ENCODE data around the gene SYT9.

Gene SYT9, protein sequence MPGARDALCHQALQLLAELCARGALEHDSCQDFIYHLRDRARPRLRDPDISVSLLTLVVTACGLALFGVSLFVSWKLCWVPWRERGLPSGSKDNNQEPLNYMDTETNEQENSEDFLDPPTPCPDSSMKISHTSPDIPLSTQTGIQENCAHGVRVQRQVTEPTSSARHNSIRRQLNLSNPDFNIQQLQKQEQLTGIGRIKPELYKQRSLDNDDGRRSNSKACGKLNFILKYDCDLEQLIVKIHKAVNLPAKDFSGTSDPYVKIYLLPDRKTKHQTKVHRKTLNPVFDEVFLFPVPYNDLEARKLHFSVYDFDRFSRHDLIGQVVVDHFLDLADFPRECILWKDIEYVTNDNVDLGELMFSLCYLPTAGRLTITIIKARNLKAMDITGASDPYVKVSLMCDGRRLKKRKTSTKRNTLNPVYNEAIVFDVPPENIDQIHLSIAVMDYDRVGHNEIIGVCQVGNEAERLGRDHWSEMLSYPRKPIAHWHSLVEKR

GRCh38 chr11:7251836-7252682 is at the start of gene SYT9:
Gene SYT9 (plus strand): TSS chr11:7251904. CDS start chr11:7252187, 283 bp downstream.
- DNase-seq (ENCODE audit: low read depth), result no peak

GRCh38 chr11:7202412-7202811 is 49.3 kb upstream of the SYT9 start:
- DNase-seq (ENCODE audit: low read depth), result no peak

DNA sequence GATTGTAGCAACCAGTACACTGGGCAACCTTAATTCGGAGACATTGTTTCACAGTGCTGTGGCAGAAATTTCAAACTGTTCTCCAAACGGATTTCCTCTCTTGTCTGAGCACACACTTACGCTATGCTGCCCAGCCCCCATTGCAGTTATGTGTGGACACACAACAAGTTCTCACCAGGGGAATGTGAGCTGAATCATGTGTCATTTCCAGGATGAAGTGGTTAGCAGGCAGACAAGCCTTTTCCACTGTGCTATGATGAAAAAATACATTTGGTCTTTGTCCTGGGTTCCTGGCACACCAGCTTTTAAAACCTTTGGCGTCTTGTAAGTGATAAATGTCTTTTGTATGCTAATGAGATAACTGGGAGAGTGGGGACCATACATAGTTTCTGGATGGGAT is 46.9 kb upstream of the SYT9 start:
- DNase-seq (ENCODE audit: low read depth), result no peak

DNA sequence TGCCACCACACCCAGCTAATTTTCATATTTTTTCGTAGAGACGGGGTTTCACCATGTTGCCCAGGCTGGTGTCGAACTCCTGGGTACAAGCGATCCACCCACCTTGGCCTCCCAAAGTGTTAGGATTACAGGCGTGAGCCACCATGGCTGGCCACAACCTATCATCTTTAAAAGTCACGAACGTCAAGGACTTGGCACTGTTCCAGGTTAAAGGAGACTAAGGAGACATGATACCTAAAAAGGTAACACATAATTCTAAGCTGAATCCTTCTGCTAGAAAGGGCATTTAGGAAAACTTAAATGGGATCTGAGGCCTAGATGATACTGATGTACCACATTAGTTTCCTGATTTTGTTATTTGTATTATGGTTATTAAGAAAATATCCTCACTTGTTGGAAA is 43.3 kb upstream of the SYT9 start:
- DNase-seq (ENCODE audit: low read depth), result no peak

GRCh38 chr11:7219491-7219890 is 32.2 kb upstream of the SYT9 start:
- no peak for DNase-seq (ENCODE audit: low read depth)

- no peak for DNase-seq (ENCODE audit: low read depth)
These were observed 31.1 kb upstream of the SYT9 start for GRCh38 chr11:7220636-7221035.

- no peak for DNase-seq (ENCODE audit: low read depth)
These were observed 29.1 kb upstream of the SYT9 start for GRCh38 chr11:7222619-7223018.

GRCh38 chr11:7239877-7240276 is 11.8 kb upstream of the SYT9 start:
- no peak for DNase-seq (ENCODE audit: low read depth)

- no peak for DNase-seq (ENCODE audit: low read depth)
These were observed 6.4 kb upstream of the SYT9 start for GRCh38 chr11:7245341-7245740.

DNA sequence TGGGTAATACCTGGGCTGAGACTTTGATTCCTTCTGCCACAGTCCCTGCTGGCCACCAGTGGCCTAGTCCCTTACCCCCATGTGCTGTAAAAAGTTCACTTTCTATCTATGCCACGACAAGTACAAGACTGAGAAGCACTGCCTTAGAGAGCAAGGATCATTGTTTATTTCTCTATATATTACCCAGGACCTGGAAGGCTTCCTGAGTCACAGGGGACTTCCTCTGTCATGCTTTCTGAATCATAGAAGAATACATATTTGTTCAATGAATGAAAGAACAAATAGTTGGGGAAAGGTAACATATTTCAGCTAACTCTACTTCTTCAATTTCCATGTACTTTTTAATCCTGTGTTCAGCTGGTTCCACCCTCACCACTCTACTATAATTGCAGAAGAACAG is 5.5 kb upstream of the SYT9 start:
- DNase-seq (ENCODE audit: low read depth), result no peak

- DNase-seq (ENCODE audit: low read depth), result no peak
These were observed 1.5 kb upstream of the SYT9 start for GRCh38 chr11:7250166-7250565.

DNA sequence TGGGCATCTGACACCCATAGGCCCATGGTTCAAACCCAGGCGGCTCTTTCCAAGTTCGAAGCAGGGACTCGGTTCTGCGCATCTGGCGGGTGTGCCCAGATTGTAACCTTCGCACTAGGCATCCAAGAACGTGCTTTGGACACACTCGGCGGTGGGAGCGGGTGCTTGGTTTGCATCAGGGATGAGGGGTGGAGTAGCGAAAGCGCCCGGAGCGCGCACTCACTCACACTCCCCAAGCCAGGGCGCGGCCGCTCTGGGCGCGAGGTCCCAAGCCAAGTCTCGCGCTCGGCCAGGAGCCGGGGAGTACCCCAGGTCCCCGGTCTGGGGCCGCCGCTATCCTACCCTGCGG is 243 bp upstream of the SYT9 start:
- no peak for DNase-seq (ENCODE audit: low read depth)

DNA sequence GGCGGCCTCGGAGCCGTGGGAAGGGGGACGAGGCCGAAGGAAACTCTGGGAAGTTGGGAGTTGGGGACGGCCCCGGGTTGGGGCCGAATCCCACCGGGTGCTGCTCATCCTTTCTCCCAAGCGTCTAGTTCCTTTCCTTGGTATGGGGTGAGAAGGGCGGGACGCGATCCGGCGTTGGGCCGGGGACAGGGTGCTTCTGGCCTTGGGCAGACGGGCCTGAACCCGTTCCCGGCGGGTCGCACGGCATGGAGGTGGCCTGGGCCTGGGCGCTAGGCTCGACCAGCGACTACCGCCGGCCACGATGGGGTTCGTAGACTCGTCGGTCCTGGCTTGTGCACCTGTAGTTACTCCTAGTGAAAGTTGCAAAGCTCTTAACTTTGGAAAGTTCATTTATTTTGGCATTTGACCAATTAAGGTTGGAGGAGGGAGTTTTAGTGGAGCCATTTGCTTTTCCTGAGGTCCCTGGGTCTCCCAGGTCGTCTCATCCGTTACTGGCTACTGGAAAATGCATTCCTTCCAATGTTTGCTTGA is 1.0 kb downstream of the SYT9 start:
- no peak for DNase-seq (ENCODE audit: low read depth)

DNA sequence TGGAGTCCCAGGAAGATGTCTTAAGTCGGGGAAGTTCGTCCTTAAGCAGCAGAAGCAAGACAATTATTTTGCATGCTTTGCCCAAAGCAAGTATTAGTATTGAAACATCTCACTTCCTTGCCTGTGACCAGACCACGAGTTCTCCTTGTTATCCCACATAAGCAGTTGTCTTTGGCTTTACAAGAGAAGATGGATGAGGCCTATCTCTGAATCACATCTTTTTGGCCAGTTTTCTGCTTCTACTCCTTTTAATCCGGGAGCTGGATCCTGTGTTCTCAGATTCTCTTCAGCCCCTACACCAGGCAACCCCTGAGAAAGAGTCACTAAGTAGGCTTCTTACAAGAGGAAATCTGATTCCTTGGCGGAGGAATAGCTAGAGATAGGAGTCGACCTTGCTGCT is 2.1 kb downstream of the SYT9 start:
- DNase-seq (ENCODE audit: low read depth), result no peak

DNA sequence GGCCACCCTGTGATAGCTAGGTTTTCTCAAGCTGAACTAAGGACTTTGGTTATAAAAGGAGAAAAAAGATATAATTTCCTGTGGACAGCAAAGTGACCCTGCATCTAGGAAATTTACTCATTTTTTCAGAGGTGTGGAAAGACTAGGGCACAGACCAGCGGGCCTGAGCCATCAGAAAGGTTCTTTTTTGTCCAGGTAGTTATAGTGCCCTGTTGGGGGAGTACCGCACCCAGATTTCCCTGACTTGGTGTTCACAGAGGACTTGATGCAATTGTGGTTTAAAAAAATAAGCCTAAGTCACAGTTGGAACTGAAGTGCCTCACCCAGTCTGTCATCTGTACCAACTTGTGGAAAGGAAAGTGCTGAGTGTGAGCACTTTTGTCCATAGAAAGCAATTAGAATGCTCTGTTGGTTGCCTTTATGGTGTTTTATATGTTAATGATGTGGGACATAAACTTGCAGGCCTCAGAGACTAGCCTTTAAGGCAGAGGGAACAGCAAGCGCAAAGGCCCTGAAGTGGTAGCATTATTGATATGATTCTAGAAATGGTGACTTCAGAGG is 3.1 kb downstream of the SYT9 start:
- DNase-seq (ENCODE audit: low read depth), result no peak

DNA sequence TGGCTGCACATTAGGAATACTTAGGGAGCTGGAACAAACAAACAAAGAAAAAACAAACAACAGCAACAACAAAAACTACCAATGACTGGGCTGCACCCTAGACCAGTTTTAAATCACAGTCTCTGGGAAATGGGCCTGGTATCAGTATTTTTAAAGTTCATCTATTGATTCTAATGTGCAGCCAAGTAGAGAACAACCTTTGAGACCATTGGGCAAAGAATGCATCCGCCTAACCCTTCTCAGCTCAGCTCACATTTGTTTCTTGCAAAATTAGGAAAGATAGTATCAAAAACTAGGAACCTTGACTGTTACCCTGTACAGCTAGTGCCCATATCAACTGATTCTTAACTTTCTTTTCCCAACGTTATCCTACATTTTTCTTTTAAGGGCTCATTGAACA is 5.2 kb downstream of the SYT9 start:
- DNase-seq (ENCODE audit: low read depth), result no peak

DNA sequence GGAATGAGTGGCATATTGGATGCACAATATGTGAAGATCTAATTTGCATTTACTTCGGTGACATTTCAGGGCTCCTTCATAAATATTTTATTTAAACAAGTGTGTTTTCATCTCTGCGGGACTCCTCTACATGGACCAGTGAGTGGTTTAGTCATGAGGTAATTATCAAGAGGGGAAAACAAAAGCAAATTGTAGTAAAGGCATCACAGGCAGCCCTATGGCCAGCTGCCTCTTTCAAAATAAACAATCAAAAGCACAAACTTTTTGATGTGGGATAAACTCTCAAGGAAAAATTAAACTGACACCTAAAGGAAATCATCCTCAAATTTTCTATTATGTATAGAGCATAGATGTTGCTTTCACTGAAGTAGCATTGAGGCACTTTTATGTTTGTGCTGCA is 6.0 kb downstream of the SYT9 start:
- DNase-seq (ENCODE audit: low read depth), result no peak

DNA sequence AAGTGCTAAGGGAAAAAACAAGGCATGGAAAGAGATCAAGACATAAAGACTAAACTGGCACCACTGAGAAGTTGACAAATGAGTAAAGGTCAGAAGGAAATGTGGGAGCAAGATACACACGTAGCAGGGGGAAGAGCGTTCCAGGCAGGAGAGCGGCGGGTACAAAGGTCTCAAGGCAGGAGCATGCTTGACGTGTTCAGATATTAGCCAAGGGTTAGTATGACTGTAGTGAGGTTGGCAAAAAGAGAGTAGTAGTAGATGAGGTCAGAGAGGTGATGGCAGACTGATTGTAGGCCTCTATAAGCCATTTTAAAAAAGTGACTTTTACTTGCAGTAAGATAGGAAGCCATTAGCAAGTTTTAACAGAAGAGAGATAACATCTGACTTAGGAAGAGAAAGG is 9.9 kb downstream of the SYT9 start:
- no peak for DNase-seq (ENCODE audit: low read depth)

- no peak for DNase-seq (ENCODE audit: low read depth)
These were observed 11.0 kb downstream of the SYT9 start for GRCh38 chr11:7262672-7263071.

GRCh38 chr11:7263842-7264241 is 12.1 kb downstream of the SYT9 start:
- no peak for DNase-seq (ENCODE audit: low read depth)

DNA sequence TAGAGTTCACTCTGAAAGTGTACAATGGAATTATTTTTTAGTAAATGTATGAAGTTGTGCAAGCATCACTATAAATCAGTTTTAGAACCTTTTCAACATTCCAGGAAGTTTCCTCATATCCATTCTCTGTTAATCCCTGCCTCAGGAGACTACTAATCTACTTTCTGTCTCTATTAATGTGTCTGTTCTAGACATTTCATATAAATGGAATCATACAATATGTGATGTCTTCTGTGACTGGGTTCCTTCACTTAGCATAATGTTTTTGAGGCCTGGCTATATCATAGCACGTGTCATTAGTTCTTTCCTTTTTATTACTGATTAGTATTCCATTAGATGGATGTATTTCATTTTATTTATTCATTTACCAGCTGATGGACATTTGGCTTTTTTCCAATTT is 17.1 kb downstream of the SYT9 start:
- no peak for DNase-seq (ENCODE audit: low read depth)

DNA sequence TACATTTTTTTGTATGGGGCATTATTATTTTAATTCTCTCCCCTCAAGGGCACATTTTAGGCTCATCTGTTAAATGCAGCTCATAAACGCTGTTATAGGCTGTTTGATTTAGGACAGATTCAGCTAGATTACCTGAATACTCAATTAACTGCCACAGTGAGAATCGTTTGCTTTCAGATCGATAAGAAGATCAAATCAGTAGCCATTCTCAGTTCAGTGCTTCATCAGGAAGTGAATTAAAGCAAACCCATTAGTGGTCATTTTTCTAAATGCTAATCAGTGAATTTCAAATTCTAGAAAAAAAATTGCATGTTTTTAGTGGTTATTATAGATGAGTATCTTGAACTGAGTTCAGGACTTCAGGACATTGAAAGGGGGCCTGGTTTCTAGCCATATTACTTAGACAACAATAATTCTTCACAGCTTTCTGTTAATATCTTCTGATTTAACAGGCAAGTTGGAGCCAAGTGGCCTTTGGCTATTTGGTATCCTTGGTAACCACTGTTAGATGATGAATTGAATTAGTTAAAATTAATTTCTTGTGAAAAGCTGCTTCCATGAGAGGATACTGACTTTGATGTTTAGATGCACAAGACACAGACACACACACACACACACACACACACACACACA is 18.6 kb downstream of the SYT9 start:
- no peak for DNase-seq (ENCODE audit: low read depth)

All from T-helper 22 cell (primary cell).